ENCODE measurements around the gene APBA2.

APBA2 gene

DNA sequence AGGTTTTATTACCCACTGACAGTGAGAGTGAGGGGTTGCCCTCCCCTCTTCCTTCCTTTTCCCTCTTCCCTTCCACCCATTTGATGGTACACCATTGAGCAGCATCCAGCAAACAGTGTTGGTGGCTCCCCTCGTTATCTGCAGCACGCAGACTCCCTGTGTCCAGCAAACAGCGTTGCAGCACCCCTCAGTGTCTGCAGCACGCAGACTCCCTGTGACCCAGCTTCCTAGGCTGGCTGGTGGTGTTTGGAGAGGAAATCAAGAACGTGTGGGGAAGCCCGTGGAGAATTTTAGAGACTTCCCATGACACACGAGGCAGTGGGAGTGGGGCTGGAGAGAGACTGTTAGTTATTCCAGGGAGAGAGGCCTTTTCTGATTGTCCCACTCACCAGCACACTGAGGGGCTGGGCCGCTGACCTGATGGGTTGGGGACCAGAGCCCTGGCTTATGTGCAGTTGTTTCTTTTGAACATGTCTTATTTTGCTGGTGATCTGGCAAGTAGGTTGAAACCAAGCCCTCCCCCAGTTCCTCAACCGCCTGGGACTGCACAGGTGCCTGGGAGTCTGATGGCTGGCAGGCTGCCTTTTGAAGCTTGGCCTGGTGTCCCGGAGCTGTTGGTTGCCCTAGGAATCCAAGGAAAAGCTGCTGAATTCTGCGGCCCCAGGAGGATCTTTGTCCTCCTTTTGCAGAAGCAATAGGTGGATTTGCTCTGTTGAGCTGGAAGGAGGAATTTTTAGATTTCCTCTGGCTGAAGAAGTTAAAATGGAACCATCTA, 19.0 kb downstream of the APBA2 start:
- Histone ChIP-seq H3K9ac (ENCODE audit: low read length in 2 of 2) (no peak overlapping the region), H3K4me1 (ENCODE audit: control insufficient read depth, insufficient read depth, low read length) (no peaks in the 10 kb centered on the region), H3K27ac (ENCODE audit: low read length) (no peak overlapping the region), H3K9me3 (ENCODE audit: control insufficient read depth in 2 of 2, low read length in 2 of 2) (no peaks in the 10 kb centered on the region), H3K27me3 (ENCODE audit: control insufficient read depth in 1 of 2, insufficient read depth in 2 of 2, low read length in 2 of 2) (no peaks in the 10 kb centered on the region), H3K4me3 (ENCODE audit: low read length in 2 of 2) (no peak overlapping the region), H3K36me3 (ENCODE audit: control insufficient read depth in 2 of 2, insufficient read depth in 2 of 2, low read length in 2 of 2) (no peaks in the 10 kb centered on the region)

DNA sequence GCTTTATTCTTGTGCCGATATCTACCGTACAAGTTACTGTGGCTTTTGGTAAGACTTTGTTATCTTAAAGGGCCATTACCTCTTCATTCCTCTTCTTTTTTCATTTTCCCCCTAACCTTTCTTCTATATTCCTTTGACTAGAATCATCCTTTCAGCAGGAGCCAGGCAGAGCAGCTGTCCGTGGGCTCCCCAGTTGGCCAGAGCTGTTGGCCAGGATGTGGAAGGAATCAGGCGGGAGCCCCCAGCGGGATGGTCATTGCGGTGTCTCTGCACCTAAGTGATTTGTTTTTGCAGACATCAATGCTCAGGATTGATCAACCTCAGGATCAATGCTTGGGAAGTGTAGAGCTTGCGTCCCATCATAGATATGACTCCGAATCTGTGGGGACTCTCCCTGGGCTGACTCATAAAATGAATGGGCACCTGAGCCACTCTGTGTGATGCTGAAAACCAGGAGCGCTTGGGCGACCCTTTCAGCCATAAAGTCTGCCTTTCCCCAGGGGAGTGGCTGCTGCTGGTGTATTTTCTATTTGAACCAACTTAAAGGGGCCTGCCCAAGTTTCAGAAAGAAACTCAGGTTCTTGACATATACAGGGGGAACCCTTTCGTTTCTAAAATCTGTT, 21.7 kb downstream of the APBA2 start:
- Histone ChIP-seq H3K9me3 (ENCODE audit: control insufficient read depth in 2 of 2, low read length in 2 of 2) (no peaks in the 10 kb centered on the region), H3K4me1 (ENCODE audit: control insufficient read depth, insufficient read depth, low read length) (no peaks in the 10 kb centered on the region), H3K27ac (ENCODE audit: low read length) (no peak overlapping the region), H3K4me3 (ENCODE audit: low read length in 2 of 2) (no peak overlapping the region), H3K9ac (ENCODE audit: low read length in 2 of 2) (no peak overlapping the region), H3K27me3 (ENCODE audit: control insufficient read depth in 1 of 2, insufficient read depth in 2 of 2, low read length in 2 of 2) (no peaks in the 10 kb centered on the region), H3K36me3 (ENCODE audit: control insufficient read depth in 2 of 2, insufficient read depth in 2 of 2, low read length in 2 of 2) (no peaks in the 10 kb centered on the region)

DNA sequence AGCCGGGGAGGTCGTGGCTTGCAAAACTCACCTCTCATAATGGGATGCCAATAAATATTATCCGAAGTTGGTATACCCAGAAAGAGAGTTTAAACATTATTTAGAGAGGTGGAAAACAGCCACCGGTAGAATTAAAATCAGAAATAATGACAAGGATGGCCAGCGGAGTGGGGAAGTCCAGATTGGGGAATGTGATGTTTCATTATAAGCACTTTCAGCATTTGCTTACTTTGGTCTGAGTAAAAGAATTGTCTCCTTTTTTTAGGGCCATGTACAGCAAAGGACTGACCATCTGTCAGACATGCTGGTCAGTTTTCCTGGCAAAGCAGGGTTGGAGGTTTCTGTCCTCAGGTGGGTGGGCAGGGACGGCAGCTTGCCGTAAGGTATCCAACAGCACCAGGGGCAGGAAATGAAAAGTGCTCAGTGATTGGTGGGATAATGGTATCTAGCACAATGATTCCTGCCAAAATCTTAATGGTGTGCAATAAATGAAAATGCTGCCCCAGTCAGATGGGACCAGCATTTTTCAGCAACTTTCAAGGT, 24.3 kb downstream of the APBA2 start:
- no peaks in the 10 kb centered on the region for H3K27me3 ChIP-seq (ENCODE audit: control insufficient read depth in 1 of 2, insufficient read depth in 2 of 2, low read length in 2 of 2)
- H3K4me1 ChIP-seq (ENCODE audit: control insufficient read depth, insufficient read depth, low read length): no peaks in the 10 kb centered on the region
- H3K4me3 ChIP-seq (ENCODE audit: low read length in 2 of 2): no peak overlapping the region
- no peak overlapping the region for H3K9ac ChIP-seq (ENCODE audit: low read length in 2 of 2)
- H3K27ac ChIP-seq (ENCODE audit: low read length): no peak overlapping the region
- H3K9me3 ChIP-seq (ENCODE audit: control insufficient read depth in 2 of 2, low read length in 2 of 2): no peaks in the 10 kb centered on the region
- no peaks in the 10 kb centered on the region for H3K36me3 ChIP-seq (ENCODE audit: control insufficient read depth in 2 of 2, insufficient read depth in 2 of 2, low read length in 2 of 2)

DNA sequence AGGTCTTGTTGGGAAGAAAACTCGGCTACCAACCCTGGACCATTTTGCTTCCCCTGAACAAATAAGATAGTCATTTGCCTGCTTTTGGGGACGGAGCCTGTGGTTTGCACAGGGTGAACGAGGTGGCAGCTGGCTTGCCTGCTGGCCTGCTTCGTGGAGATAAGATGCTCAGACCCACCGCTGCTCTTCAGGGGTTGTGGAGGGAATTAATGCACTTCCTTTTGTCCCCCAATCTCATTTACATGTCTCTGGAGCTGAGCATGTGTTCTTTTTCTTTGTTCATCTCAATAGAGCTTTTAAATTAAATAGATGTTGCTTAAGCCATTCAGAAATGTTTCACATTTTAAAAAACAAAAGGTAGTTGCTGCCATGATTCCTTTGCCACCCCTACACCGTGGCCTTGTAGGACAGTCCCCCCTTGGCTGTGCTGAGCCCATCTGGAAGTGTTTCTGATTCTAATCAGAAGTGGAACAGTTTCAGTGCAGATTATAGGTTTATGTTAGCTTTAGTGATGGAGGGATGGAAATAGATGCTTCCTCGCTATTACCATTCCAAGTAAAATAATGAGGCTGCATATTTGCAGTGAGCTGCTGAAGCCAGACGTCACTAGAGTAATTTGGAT, 25.6 kb downstream of the APBA2 start:
- Histone ChIP-seq H3K27ac (ENCODE audit: low read length) (no peak overlapping the region), H3K36me3 (ENCODE audit: control insufficient read depth in 2 of 2, insufficient read depth in 2 of 2, low read length in 2 of 2) (no peaks in the 10 kb centered on the region), H3K4me1 (ENCODE audit: control insufficient read depth, insufficient read depth, low read length) (no peaks in the 10 kb centered on the region), H3K4me3 (ENCODE audit: low read length in 2 of 2) (no peak overlapping the region), H3K9me3 (ENCODE audit: control insufficient read depth in 2 of 2, low read length in 2 of 2) (no peaks in the 10 kb centered on the region), H3K27me3 (ENCODE audit: control insufficient read depth in 1 of 2, insufficient read depth in 2 of 2, low read length in 2 of 2) (peaks cover 0 to 5% of the 10 kb centered on the region in 2 donors), H3K9ac (ENCODE audit: low read length in 2 of 2) (no peak overlapping the region)

DNA sequence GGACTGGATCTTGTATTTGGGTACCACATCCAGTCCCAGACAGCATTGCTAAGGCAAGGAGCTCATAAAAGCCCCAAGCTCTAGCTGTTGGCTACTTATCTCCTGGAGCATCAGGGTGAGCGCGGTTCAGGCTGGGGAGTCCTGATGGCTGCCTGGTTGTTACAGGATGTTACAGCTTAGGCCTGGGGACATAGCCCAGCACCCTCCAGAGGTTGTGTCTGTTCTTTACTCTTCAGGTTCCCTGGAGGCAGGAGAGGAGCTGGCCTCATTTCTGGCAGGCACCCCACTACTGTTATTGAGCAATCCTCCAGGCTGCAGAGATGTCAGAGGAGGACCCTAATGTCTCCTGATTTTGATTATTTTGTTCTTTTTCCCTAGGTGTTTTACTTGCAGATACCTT, 26.6 kb downstream of the APBA2 start:
- H3K4me1 ChIP-seq (ENCODE audit: control insufficient read depth, insufficient read depth, low read length): no peaks in the 10 kb centered on the region
- no peaks in the 10 kb centered on the region for H3K9me3 ChIP-seq (ENCODE audit: control insufficient read depth in 2 of 2, low read length in 2 of 2)
- H3K9ac ChIP-seq (ENCODE audit: low read length in 2 of 2): no peak overlapping the region
- H3K27ac ChIP-seq (ENCODE audit: low read length): no peak overlapping the region
- no peak overlapping the region for H3K4me3 ChIP-seq (ENCODE audit: low read length in 2 of 2)
- peaks cover 0 to 5% of the 10 kb centered on the region in 2 donors for H3K27me3 ChIP-seq (ENCODE audit: control insufficient read depth in 1 of 2, insufficient read depth in 2 of 2, low read length in 2 of 2)
- no peaks in the 10 kb centered on the region for H3K36me3 ChIP-seq (ENCODE audit: control insufficient read depth in 2 of 2, insufficient read depth in 2 of 2, low read length in 2 of 2)

DNA sequence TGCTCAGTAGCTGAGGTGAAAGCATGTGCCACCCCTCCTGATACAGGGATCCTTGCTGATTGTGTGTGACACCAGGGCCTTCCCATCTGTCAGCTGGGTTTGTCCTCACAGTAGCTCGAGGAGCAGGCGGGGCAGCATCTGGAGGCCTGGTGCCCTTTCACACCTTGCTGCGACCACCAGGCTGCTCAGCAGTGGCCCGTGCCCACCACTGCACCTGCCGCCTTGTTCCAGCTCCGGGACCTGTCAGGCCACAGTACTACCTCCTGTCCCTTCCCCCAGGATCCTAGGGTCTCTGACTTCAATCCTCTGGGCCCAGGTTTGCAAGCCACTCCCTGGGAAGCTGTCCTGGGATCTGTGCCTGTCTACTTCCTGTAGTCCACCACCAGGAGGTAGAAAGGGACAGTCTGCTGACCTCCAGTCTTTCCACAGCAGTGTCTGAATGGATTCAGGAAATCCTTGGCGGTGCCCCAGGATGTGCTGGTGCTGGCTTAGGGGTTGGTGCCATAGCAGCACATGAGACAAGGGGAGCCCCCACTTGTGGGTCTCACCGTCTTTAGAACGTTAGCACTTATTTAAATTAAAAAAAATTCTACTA, 27.5 kb downstream of the APBA2 start:
- no peaks in the 10 kb centered on the region for H3K36me3 ChIP-seq (ENCODE audit: control insufficient read depth in 2 of 2, insufficient read depth in 2 of 2, low read length in 2 of 2)
- no peaks in the 10 kb centered on the region for H3K9me3 ChIP-seq (ENCODE audit: control insufficient read depth in 2 of 2, low read length in 2 of 2)
- H3K9ac ChIP-seq (ENCODE audit: low read length in 2 of 2): no peak overlapping the region
- H3K27me3 ChIP-seq (ENCODE audit: control insufficient read depth in 1 of 2, insufficient read depth in 2 of 2, low read length in 2 of 2): peaks cover 0 to 5% of the 10 kb centered on the region in 2 donors
- H3K4me1 ChIP-seq (ENCODE audit: control insufficient read depth, insufficient read depth, low read length): no peaks in the 10 kb centered on the region
- H3K27ac ChIP-seq (ENCODE audit: low read length): no peak overlapping the region
- no peak overlapping the region for H3K4me3 ChIP-seq (ENCODE audit: low read length in 2 of 2)

DNA sequence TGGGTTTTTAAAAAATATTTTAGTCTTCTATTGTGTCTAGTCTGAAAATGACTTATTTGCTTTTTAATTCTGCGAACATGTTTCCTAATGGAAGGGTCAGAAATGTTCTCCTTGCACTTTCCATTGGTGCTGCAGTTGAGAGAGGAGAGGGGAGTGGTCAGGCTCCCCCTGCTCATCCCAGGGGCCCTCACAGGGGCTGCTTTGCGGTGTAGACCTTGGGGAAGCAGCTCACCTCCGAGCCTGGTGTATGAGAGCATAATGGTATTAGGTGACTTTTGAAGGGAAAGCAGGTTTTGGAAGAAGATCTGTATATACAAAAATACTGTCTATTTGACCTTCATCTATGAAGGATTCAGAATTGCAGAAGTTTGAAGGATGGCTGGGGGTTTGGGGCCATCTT, 28.3 kb downstream of the APBA2 start:
- Histone ChIP-seq H3K4me3 (ENCODE audit: low read length in 2 of 2) (no peak overlapping the region), H3K4me1 (ENCODE audit: control insufficient read depth, insufficient read depth, low read length) (no peaks in the 10 kb centered on the region), H3K27ac (ENCODE audit: low read length) (no peak overlapping the region), H3K27me3 (ENCODE audit: control insufficient read depth in 1 of 2, insufficient read depth in 2 of 2, low read length in 2 of 2) (peaks cover 0 to 5% of the 10 kb centered on the region in 2 donors), H3K9ac (ENCODE audit: low read length in 2 of 2) (no peak overlapping the region), H3K9me3 (ENCODE audit: control insufficient read depth in 2 of 2, low read length in 2 of 2) (no peaks in the 10 kb centered on the region), H3K36me3 (ENCODE audit: control insufficient read depth in 2 of 2, insufficient read depth in 2 of 2, low read length in 2 of 2) (no peaks in the 10 kb centered on the region)

DNA sequence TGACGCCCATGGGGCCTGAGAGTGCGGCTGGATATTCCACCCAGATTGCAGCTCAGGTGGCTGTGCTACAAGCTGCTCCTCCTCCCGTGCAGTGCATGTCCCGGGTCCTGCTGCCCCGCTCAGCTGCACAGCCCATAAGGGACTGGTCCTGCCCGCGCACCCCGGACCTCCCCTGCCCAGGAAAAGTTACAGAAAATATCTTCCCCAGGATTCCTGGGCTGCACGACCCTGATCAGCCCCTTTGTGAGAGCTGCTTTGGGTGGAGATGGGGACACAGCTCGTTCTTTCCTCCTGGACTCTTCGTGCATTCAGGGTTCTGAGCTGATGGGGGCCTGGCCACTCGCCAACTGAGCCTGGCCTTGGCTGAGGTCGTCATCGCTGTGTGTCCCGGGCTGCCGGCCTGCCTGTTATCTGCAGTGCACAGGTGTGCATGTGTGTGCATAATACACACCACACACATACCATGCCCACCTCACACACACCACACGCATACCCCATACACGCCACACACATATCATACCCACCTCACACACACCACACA, 28.8 kb downstream of the APBA2 start:
- H3K9ac ChIP-seq (ENCODE audit: low read length in 2 of 2): no peak overlapping the region
- no peaks in the 10 kb centered on the region for H3K36me3 ChIP-seq (ENCODE audit: control insufficient read depth in 2 of 2, insufficient read depth in 2 of 2, low read length in 2 of 2)
- H3K9me3 ChIP-seq (ENCODE audit: control insufficient read depth in 2 of 2, low read length in 2 of 2): no peaks in the 10 kb centered on the region
- peaks cover 0 to 5% of the 10 kb centered on the region in 2 donors for H3K27me3 ChIP-seq (ENCODE audit: control insufficient read depth in 1 of 2, insufficient read depth in 2 of 2, low read length in 2 of 2)
- no peak overlapping the region for H3K4me3 ChIP-seq (ENCODE audit: low read length in 2 of 2)
- no peaks in the 10 kb centered on the region for H3K4me1 ChIP-seq (ENCODE audit: control insufficient read depth, insufficient read depth, low read length)
- no peak overlapping the region for H3K27ac ChIP-seq (ENCODE audit: low read length)

DNA sequence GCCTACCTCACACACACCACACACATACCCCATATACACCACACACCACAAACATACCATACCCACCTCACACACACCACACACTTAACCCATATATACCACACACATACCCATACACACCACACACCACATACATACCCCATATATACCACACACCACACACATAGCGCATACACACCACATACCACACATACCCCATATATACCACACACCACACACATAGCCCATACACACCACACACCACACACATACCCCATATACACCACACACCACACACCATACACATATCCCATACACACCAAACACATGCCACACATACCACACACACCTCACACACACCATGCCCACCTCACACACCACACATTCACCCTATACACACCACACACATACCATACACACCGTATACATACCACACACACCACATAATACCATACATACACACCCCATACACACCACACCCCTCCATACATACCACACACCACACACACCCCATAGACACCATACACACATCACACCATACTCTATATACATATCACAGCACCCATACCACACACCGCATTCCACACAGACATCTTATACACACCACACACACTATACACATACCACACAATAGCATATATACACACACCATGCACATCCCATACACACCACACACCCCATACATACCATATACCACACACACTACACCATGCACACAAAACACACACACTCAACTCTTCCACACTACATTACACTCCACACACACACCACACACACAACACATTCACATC, 29.5 kb downstream of the APBA2 start:
- no peaks in the 10 kb centered on the region for H3K36me3 ChIP-seq (ENCODE audit: control insufficient read depth in 2 of 2, insufficient read depth in 2 of 2, low read length in 2 of 2)
- H3K27ac ChIP-seq (ENCODE audit: low read length): no peak overlapping the region
- no peaks in the 10 kb centered on the region for H3K9me3 ChIP-seq (ENCODE audit: control insufficient read depth in 2 of 2, low read length in 2 of 2)
- H3K4me3 ChIP-seq (ENCODE audit: low read length in 2 of 2): no peak overlapping the region
- H3K27me3 ChIP-seq (ENCODE audit: control insufficient read depth in 1 of 2, insufficient read depth in 2 of 2, low read length in 2 of 2): peaks cover 0 to 5% of the 10 kb centered on the region in 2 donors
- no peak overlapping the region for H3K9ac ChIP-seq (ENCODE audit: low read length in 2 of 2)
- H3K4me1 ChIP-seq (ENCODE audit: control insufficient read depth, insufficient read depth, low read length): no peaks in the 10 kb centered on the region

DNA sequence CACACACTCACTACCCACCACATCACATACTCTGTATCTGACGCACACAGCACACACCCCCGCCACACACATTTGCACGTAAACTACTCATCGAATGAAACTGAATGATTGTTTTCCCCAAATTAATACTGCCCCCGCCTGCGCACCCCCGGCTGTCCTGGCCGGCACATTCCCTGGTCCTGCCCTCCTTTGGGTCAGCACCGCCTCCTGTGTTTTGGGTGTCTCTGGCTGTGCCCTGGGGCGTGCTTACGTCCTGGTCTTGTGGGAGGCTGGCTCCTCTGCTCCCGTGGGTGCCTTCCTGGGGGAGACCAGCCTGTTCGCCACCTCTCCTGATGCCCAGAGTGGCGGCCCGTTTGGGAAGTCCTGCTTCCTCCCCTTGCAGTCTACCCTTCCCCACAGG, 30.2 kb downstream of the APBA2 start:
- H3K9ac ChIP-seq (ENCODE audit: low read length in 2 of 2): no peak overlapping the region
- no peak overlapping the region for H3K27ac ChIP-seq (ENCODE audit: low read length)
- H3K4me3 ChIP-seq (ENCODE audit: low read length in 2 of 2): no peak overlapping the region

More for the DNA sequence above, 30.2 kb downstream of the APBA2 start:
- Histone ChIP-seq H3K9me3 (ENCODE audit: control insufficient read depth in 2 of 2, low read length in 2 of 2) (no peaks in the 10 kb centered on the region), H3K4me1 (ENCODE audit: control insufficient read depth, insufficient read depth, low read length) (no peaks in the 10 kb centered on the region), H3K36me3 (ENCODE audit: control insufficient read depth in 2 of 2, insufficient read depth in 2 of 2, low read length in 2 of 2) (no peaks in the 10 kb centered on the region), H3K27me3 (ENCODE audit: control insufficient read depth in 1 of 2, insufficient read depth in 2 of 2, low read length in 2 of 2) (peaks cover 0 to 5% of the 10 kb centered on the region in 2 donors)
